Measurements from ENCODE around the gene P4HA3. TPM values are rescaled to one million over a fixed set of nuclear protein-coding genes. Genes with fewer than 3 reads are reported as not detected.

P4HA3 gene
- total RNA-seq, 1 donor from 2014 or later = 0.23 TPM

- DNase-seq (ENCODE audit: low spot score) (no peak), ATAC-seq (no peak)
These were observed 43.0 kb downstream of the P4HA3 start for GRCh38 chr11:74268456-74268855.

DNA sequence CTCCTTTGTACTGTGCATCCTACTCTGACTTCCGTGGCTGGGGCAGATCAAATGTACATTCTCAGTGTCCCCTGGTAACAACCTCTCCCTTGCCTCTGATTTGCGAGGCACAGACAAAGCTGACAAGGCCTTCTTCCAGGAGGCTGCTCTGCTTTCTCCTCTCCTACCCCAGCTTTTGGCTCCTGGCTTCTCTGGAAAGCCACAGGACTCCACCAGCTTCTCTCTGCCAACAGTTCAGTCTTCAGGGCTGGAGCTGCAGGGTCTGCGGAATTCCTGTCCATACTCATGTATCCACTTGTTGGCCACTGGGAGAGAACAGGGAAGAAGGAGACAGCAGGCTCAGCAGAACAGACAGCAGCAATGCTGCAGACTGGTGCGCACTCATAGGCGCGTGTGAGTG, 44.4 kb downstream of the P4HA3 start:
- no peak for DNase-seq (ENCODE audit: low spot score)
- ATAC-seq = no peak

DNA sequence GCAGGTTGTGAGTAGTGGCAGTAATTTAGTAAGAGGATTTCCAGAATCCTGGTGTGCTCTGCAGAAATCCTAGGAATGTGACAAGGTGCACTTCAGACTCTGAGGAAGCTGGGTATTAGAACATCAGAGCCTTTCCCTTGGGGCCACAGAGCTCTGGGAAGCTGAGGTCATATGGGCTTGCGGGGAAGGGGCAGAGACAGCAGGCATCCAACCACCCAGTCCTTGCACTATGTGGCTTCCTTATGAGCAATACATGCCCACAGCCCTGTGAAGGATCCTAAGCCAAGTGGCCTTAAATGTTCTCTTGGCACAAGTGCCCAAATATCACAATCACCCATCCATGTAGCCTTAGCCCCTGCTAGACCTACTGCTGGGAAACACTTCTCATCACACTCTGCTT, 46.2 kb downstream of the P4HA3 start:
- no peak for ATAC-seq
- DNase-seq (ENCODE audit: low spot score) = no peak

GRCh38 chr11:74262725-74263124, 48.7 kb downstream of the P4HA3 start:
- DNase-seq (ENCODE audit: low spot score) (no peak), ATAC-seq (no peak)

DNA sequence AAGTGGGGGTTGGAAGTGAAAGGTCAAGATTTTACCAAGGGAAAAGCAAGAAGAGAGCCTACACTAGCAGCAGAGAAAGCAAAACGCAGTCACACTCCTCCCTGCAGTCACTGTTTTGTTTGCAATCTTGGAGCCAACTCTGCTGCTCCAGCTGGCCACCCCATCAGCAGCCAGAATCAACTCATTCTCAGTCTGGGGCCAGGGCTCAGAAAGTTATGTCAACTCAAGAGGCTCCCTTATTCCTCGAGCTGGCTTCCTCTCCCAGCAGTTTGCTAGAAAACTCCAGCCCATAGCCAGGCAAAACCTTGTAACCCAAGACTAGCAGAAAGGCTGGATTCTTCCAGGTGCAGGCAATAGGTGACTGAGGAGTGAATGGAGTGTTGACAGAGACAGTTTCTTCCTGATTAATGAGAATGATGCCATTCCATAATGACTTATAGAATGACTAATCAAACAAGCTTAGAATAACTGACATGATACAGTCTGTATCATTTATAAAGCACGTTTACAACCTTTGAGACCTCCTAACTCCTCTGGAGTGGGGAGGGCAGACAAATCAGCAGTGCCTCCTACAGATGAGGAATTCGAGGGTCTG, 53.4 kb downstream of the P4HA3 start:
- DNase-seq (ENCODE audit: low spot score) = no peak
- peak; percentile 30 for ATAC-seq

- ATAC-seq = no peak
- no peak for DNase-seq (ENCODE audit: low spot score)
These were observed 54.9 kb downstream of the P4HA3 start for GRCh38 chr11:74256378-74257133.

GRCh38 chr11:74255741-74256375, 55.6 kb downstream of the P4HA3 start:
- DNase-seq (ENCODE audit: low spot score) = peak; percentile 53
- ATAC-seq = peak; percentile 91

GRCh38 chr11:74253361-74253760, 58.1 kb downstream of the P4HA3 start:
- DNase-seq (ENCODE audit: low spot score) (no peak), ATAC-seq (no peak)

GRCh38 chr11:74249496-74249895, 61.9 kb downstream of the P4HA3 start:
- DNase-seq (ENCODE audit: low spot score) (no peak), ATAC-seq (no peak)

DNA sequence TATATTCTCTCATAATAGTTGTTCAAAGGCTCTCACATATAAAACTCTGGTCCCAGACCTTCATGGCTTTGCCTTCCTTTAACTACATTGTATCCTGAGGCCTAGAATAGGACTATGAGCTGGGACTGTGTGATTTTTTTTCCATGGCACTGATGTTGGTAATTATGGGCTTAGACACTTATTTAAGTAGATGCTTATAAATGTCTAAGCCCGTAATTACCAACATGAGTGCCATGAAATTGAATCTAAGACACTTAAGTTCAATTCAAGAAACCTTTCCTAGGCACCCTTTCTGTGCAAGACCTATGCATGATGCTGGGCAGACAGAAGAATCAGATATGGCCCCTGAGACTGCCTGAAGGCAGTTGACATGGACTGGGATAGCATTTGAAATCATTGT, 63.0 kb downstream of the P4HA3 start:
- no peak for ATAC-seq
- DNase-seq (ENCODE audit: low spot score) = no peak

- no peak for DNase-seq (ENCODE audit: low spot score)
- no peak for ATAC-seq
These were observed 73.2 kb downstream of the P4HA3 start for GRCh38 chr11:74238243-74238642.

- DNase-seq (ENCODE audit: low spot score) = no peak
- no peak for ATAC-seq
These were observed 73.9 kb downstream of the P4HA3 start for GRCh38 chr11:74237541-74237940.

- no peak for DNase-seq (ENCODE audit: low spot score)
- no peak for ATAC-seq
These were observed 76.3 kb downstream of the P4HA3 start for GRCh38 chr11:74235121-74235520.

- ATAC-seq (no peak), DNase-seq (ENCODE audit: low spot score) (no peak)
These were observed 77.8 kb downstream of the P4HA3 start for GRCh38 chr11:74233683-74234082.

DNA sequence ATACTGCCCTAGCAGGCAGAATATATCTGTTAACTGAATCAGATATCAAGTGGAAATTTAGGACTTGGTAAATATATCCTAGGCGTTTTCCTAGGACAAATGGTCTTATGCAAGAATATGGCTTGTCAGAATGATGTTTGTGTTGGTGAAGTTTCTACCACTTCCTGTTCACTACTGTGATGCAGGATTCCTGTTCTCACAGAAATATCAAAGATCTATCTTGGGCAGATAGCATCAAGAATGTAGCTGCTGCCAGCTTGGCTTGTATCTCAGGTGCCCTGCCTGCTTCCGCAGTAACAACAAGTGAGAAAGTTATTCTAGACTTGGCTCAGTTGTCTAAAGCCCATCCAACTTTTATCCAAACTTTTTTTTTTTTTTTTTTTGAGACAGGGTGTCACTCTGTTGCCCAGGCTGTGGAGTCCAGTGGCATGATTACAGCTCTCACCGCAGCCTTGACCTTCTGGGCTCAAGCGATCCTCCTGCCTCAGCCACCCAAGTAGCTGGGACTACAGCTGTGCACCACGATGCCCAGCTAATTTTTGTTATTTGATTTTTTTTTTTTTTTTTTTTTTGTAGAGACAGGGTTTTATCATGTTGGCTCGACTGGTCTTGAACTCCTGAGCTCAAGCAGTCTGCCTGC, 79.0 kb downstream of the P4HA3 start:
- no peak for ATAC-seq

DNA sequence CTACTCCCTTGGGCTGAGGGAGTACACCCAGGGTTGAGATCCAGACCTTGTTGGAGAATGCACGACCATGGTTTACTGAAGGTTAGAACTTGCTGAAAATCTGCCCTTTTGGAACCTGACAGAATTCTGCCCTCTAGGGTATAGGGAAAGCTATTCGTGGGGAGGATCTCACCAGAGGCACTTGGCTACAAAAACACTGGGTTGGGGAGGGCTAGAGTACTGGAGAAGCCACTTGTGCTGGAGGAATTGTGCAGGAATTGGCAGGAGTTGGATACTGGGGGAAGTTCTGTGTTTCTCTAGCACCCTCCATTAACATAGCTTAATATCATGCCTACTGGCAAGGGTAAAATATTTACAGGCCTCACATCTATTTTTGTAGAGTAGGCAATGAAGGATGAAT, 84.5 kb downstream of the P4HA3 start:
- no peak for DNase-seq (ENCODE audit: low spot score)
- peak; percentile 64 for ATAC-seq

More for the DNA sequence above, 79.0 kb downstream of the P4HA3 start:
- DNase-seq (ENCODE audit: low spot score) = no peak

DNA sequence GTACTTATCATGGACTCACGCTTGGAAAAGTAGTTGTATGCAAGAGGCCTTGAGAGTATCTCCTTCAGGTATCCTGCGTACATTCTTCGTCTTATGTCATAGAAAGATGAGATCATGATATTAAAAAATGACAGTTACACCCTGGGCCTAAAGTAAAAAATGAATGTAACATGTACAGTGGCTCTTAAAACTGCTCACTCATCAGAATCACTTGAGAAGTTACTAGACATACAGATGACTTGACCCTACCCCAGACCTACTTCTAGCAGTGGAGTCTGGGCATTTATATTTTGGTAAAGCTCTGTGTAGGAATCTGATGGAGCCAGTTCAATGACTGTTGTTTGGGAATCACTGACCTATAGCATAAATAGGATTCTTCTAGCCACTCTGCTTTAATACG, 85.9 kb downstream of the P4HA3 start:
- ATAC-seq = no peak
- DNase-seq (ENCODE audit: low spot score) = no peak

- ATAC-seq (no peak), DNase-seq (ENCODE audit: low spot score) (no peak)
These were observed 89.6 kb downstream of the P4HA3 start for GRCh38 chr11:74221816-74222215.

DNA sequence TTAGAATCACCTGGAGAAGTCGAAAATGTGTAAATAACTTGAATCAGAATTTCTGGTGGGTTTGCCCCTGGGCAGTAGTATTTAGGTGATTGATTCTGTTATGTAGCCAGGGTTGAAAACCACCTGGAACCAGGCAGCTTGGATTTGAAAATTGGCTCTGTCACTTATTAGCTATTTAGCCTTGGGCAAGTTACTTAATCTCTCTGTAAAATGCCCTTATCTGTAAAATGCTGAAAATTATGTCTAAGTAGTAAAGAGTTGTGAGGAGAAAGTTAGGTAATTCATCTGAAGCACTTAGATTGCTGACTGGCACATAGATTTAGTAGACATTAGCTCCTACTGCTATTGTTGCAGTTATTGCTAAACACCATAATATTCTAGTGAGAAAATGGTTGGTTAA, 91.1 kb downstream of the P4HA3 start:
- no peak for DNase-seq (ENCODE audit: low spot score)

More for the DNA sequence above, 91.1 kb downstream of the P4HA3 start:
- ATAC-seq = no peak

Data from left lobe of liver (tissue), 2 donors.